ENCODE measurements around the gene SPATA6L.

DNA sequence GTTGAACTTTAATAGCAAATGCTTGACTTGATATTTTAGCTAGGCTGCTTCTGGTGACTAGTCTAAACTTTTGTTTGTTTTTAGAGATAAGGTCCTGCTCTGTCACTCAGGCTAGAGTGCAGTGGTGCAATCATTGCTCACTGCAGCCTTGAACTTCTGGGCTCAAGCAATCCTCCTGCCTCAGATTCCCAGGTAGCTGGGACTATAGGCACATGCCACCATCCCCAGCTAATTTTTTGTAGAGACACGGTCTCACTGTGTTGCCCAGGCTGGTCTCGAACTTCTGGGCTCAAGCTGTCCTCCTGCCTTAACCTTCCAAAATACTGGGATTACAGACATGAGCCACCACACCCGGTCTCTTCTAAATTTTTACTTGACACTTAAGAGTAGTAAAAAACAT is 33.8 kb upstream of the SPATA6L start:
- TF ChIP-seq, protein P1, sequence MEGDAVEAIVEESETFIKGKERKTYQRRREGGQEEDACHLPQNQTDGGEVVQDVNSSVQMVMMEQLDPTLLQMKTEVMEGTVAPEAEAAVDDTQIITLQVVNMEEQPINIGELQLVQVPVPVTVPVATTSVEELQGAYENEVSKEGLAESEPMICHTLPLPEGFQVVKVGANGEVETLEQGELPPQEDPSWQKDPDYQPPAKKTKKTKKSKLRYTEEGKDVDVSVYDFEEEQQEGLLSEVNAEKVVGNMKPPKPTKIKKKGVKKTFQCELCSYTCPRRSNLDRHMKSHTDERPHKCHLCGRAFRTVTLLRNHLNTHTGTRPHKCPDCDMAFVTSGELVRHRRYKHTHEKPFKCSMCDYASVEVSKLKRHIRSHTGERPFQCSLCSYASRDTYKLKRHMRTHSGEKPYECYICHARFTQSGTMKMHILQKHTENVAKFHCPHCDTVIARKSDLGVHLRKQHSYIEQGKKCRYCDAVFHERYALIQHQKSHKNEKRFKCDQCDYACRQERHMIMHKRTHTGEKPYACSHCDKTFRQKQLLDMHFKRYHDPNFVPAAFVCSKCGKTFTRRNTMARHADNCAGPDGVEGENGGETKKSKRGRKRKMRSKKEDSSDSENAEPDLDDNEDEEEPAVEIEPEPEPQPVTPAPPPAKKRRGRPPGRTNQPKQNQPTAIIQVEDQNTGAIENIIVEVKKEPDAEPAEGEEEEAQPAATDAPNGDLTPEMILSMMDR (conservative IDR thresholded peaks at IDR 0.05) = no peak
- TF ChIP-seq ZFX (IDR thresholded peaks at IDR 0.05) = no peak

Data from C4-2B (cell line).